ENCODE measurements around the gene SPNS2.

DNA sequence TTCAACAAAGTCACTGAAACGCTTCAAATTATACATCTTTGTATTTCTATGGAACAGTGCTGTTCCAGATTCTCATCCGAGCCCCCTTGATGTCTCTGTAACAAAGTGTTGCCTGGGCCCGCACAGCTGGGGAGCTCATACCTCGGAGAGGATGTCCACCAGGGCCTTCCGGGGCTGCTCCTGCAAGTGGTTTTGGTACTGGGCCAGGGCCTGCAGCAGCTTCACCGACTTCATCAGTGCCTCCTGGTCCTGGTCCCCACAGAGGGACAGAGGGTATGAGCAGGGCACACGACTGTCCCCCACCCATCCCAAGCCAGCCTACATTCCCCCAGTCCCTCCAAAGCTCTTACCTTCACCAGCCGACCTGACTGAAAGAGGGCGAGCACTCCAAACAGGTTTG, 55.0 kb downstream of the SPNS2 start:
- TF ChIP-seq, protein P1, sequence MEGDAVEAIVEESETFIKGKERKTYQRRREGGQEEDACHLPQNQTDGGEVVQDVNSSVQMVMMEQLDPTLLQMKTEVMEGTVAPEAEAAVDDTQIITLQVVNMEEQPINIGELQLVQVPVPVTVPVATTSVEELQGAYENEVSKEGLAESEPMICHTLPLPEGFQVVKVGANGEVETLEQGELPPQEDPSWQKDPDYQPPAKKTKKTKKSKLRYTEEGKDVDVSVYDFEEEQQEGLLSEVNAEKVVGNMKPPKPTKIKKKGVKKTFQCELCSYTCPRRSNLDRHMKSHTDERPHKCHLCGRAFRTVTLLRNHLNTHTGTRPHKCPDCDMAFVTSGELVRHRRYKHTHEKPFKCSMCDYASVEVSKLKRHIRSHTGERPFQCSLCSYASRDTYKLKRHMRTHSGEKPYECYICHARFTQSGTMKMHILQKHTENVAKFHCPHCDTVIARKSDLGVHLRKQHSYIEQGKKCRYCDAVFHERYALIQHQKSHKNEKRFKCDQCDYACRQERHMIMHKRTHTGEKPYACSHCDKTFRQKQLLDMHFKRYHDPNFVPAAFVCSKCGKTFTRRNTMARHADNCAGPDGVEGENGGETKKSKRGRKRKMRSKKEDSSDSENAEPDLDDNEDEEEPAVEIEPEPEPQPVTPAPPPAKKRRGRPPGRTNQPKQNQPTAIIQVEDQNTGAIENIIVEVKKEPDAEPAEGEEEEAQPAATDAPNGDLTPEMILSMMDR (IDR thresholded peaks at IDR 0.05; ENCODE audit: low read depth, low read length, missing input control) = no peak
- no peak for TF ChIP-seq HNF4G (IDR thresholded peaks at IDR 0.05)
- no peak for TF ChIP-seq RAD21 (IDR thresholded peaks at IDR 0.05)
- TF ChIP-seq FOXA1 (IDR thresholded peaks at IDR 0.05) = no peak
- no peak for TF ChIP-seq RXRA (IDR thresholded peaks at IDR 0.05)

All from liver (tissue), 3 donors.